ENCODE data around the gene SLC48A1. TPM values are rescaled to one million over a fixed set of nuclear protein-coding genes. Genes with fewer than 3 reads are reported as not detected.
A peak's percentile ranks its signal among the peaks of the same experiment; 100 is the strongest.

The SLC48A1 gene
- total RNA-seq, 4 donors from 2014 or later = 19.9 to 76.7 (median 23.1) TPM

DNA sequence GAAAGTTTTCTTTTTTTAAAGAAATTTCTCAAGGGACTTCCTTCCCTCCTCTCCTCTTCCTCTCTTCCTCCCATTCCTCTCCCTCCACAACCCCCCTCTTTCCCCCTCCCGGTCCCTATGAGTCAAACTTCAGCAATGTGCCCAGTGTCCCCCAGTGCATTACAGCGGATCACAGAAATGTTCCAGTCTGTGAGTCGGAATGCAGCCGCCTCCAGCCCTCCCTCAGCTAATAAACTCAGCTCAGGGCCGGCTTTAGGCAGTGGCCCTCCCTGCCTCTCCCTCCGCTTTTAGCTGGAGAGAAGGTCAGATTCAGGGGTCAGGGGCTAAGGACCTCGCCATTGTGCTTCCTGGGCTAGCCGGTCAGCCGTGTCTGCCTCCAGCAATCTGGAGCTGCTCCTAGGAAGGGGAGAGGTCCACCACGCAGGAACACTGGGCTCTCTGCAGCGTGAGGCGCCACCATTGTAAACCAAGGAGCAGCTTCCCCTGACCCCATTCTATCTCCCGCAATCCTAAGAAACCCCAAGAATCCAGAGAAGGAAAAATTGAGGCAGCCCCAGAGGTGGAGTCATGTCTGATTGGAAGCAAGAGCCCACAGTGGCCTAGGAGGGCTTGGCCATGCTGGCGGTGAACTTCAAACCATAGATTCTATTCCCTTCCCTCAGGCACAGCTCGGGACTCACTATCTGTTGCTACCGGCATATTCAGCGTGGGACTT, 47.8 kb downstream of the SLC48A1 start:
- TF ChIP-seq POLR2A (IDR thresholded peaks at IDR 0.05) = peak; percentile 9
- TF ChIP-seq POLR2AphosphoS5 (IDR thresholded peaks at IDR 0.05) = peak; percentile 71 to 77 (median 74)
- TF ChIP-seq, protein P1, sequence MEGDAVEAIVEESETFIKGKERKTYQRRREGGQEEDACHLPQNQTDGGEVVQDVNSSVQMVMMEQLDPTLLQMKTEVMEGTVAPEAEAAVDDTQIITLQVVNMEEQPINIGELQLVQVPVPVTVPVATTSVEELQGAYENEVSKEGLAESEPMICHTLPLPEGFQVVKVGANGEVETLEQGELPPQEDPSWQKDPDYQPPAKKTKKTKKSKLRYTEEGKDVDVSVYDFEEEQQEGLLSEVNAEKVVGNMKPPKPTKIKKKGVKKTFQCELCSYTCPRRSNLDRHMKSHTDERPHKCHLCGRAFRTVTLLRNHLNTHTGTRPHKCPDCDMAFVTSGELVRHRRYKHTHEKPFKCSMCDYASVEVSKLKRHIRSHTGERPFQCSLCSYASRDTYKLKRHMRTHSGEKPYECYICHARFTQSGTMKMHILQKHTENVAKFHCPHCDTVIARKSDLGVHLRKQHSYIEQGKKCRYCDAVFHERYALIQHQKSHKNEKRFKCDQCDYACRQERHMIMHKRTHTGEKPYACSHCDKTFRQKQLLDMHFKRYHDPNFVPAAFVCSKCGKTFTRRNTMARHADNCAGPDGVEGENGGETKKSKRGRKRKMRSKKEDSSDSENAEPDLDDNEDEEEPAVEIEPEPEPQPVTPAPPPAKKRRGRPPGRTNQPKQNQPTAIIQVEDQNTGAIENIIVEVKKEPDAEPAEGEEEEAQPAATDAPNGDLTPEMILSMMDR (IDR thresholded peaks at IDR 0.05) = no peak
- TF ChIP-seq EP300 (IDR thresholded peaks at IDR 0.05; ENCODE audit: low read depth) = no peak
- peak; percentile 74 for DNase-seq
- peak overlapping the region; percentile 93 to 97 (median 96) for H3K27ac ChIP-seq
- no peaks in the 10 kb centered on the region for H3K36me3 ChIP-seq
- no peaks in the 10 kb centered on the region for H3K27me3 ChIP-seq
- no peaks in the 10 kb centered on the region for H3K9me3 ChIP-seq
- H3K4me1 ChIP-seq = peaks cover 37 to 80% (median 63%) of the 10 kb centered on the region in 4 donors
- WGBS, 2 donors (ENCODE audit: low coverage in 1 of 2) = 10 to 53% methylated on average over 4 to 17 of the region's 17 CpGs
- intact Hi-C loops (cut with DNase I; ENCODE audit: low total_unique reads) (no loop called here), in situ Hi-C loops (cut with MboI; ENCODE audit: low pct_ligation_motif_present in 1 of 4, low pct_unique_long_range_greater_than_20kb in 1 of 4, low sequenced_read_pairs in 3 of 4) (no loop called here)
- H3K4me3 ChIP-seq = peak overlapping the region; percentile 59 to 80 (median 71)

GRCh38 chr12:47821346-47821706, 48.3 kb downstream of the SLC48A1 start:
- no peak for TF ChIP-seq POLR2AphosphoS5 (IDR thresholded peaks at IDR 0.05)
- TF ChIP-seq, protein P1 (IDR thresholded peaks at IDR 0.05) = no peak
- no peak for TF ChIP-seq EP300 (IDR thresholded peaks at IDR 0.05; ENCODE audit: low read depth)
- TF ChIP-seq POLR2A (IDR thresholded peaks at IDR 0.05) = no peak
- H3K27ac ChIP-seq = peak overlapping the region; percentile 93 to 97 (median 96)

DNA sequence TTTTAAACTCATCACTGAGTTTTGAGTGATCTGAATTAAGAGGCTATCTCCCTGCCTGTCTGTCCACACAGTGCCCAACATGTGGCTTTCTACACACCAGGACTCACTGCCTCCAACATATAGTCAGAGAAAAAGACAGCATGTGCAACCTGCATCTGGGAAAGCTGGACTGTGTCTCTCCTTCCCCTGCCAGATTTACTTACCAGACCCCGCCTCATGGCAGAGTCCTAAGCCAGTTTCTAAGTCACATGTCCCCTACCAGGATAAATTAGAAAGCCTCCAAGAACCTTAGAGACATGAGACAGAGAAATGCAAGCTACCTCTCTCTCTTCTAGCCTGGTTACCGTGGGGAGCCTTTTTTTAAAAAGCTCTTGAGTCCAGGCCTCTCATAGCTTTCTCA, 49.4 kb downstream of the SLC48A1 start:
- WGBS, 2 donors (ENCODE audit: low coverage in 1 of 2) = 83% methylated on average over 2 of the region's 2 CpGs; no CpG with 5 or more reads in 1 of the 2 donors
- H3K27me3 ChIP-seq = no peaks in the 10 kb centered on the region
- TF ChIP-seq POLR2AphosphoS5 (IDR thresholded peaks at IDR 0.05) = no peak
- TF ChIP-seq, protein P1 (IDR thresholded peaks at IDR 0.05) = no peak
- TF ChIP-seq POLR2A (IDR thresholded peaks at IDR 0.05) = no peak
- TF ChIP-seq EP300 (IDR thresholded peaks at IDR 0.05; ENCODE audit: low read depth) = no peak
- intact Hi-C loops (cut with DNase I; ENCODE audit: low total_unique reads) = no loop called here
- H3K4me3 ChIP-seq = no peak overlapping the region
- DNase-seq = no peak
- H3K4me1 ChIP-seq = peaks cover 37 to 67% (median 47%) of the 10 kb centered on the region in 4 donors
- in situ Hi-C loops (cut with MboI; ENCODE audit: low pct_ligation_motif_present in 1 of 4, low pct_unique_long_range_greater_than_20kb in 1 of 4, low sequenced_read_pairs in 3 of 4) = no loop called here
- H3K9me3 ChIP-seq = no peaks in the 10 kb centered on the region
- no peaks in the 10 kb centered on the region for H3K36me3 ChIP-seq
- H3K27ac ChIP-seq = peak overlapping the region; percentile 93 to 97 (median 96)

More at GRCh38 chr12:47821346-47821706, 48.3 kb downstream of the SLC48A1 start:
- in situ Hi-C loops (cut with MboI; ENCODE audit: low pct_ligation_motif_present in 1 of 4, low pct_unique_long_range_greater_than_20kb in 1 of 4, low sequenced_read_pairs in 3 of 4) (no loop called here), intact Hi-C loops (cut with DNase I; ENCODE audit: low total_unique reads) (no loop called here)
- H3K27me3 ChIP-seq = no peaks in the 10 kb centered on the region
- H3K36me3 ChIP-seq = no peaks in the 10 kb centered on the region
- no peak for DNase-seq
- H3K4me1 ChIP-seq = peaks cover 37 to 78% (median 57%) of the 10 kb centered on the region in 4 donors
- no peaks in the 10 kb centered on the region for H3K9me3 ChIP-seq
- WGBS, 2 donors (ENCODE audit: low coverage in 1 of 2) = 89 to 94% methylated on average over 2 to 4 of the region's 4 CpGs
- H3K4me3 ChIP-seq = no peak overlapping the region

DNA sequence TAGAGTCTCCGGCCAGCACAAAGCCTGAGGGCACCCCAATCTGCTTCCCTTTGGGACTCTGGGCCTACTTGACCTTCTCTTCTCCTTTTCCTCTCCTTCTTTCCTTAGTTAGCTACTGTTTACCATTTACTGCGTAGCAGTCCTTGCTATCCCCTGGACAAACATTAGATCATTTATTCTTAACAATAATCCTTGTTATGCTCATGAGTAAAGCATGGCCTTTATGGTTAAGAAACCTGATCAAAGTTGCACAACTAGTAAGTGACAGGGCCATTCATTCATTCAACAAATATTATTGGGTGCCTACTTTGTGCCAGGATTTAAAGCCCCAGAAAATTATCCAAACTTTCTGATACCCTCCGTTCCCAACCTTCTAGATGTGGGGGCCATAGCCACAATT, 49.8 kb downstream of the SLC48A1 start:
- H3K4me3 ChIP-seq = no peak overlapping the region
- no peaks in the 10 kb centered on the region for H3K36me3 ChIP-seq
- H3K9me3 ChIP-seq = no peaks in the 10 kb centered on the region
- intact Hi-C loops (cut with DNase I; ENCODE audit: low total_unique reads) (no loop called here), in situ Hi-C loops (cut with MboI; ENCODE audit: low pct_ligation_motif_present in 1 of 4, low pct_unique_long_range_greater_than_20kb in 1 of 4, low sequenced_read_pairs in 3 of 4) (no loop called here)
- H3K27me3 ChIP-seq = no peaks in the 10 kb centered on the region
- WGBS, 2 donors (ENCODE audit: low coverage in 1 of 2) = 84 to 90% methylated on average over 3 of the region's 3 CpGs
- DNase-seq = no peak
- TF ChIP-seq, protein P1 (IDR thresholded peaks at IDR 0.05) = no peak
- no peak for TF ChIP-seq EP300 (IDR thresholded peaks at IDR 0.05; ENCODE audit: low read depth)
- TF ChIP-seq POLR2AphosphoS5 (IDR thresholded peaks at IDR 0.05) = no peak
- no peak for TF ChIP-seq POLR2A (IDR thresholded peaks at IDR 0.05)
- H3K4me1 ChIP-seq = peaks cover 37 to 64% (median 44%) of the 10 kb centered on the region in 4 donors
- H3K27ac ChIP-seq = peak overlapping the region; percentile 93 to 97 (median 96)
